Tibial artery (tissue), 4 donors: ENCODE measurements around the gene VAT1.

Source experiments
- DNase-seq, 2 donors: peaks; one replicate each; pipeline ENCODE4 v3.0.0-alpha.2; 2019
- H3K27ac ChIP-seq, 2 donors: fragments of 200-600 bp; sonication (generic) in 1 of 2; 1 replicate in 1 of 2; 2 replicates in 1 of 2; pipeline ENCODE4 v1.5.1; 2018 to 2019; ENCODE audit warnings: mild to moderate bottlenecking in 1 of 2
- H3K27me3 ChIP-seq, 2 donors: fragments of 200-600 bp; sonication (generic) in 1 of 2; one replicate each; pipeline versions ENCODE4 v1.5.1 to v1.6.0; 2016 to 2019
- H3K36me3 ChIP-seq, 3 donors: fragments of 200-600 bp; sonication (generic) in 2 of 3; one replicate each; pipeline ENCODE4 v1.5.1; 2016 to 2019; ENCODE audit warnings: mild to moderate bottlenecking in 2 of 3
- H3K4me1 ChIP-seq, 4 donors: fragments of 200-600 bp; sonication (generic) in 2 of 4; 1 replicate in 3 of 4; 2 replicates in 1 of 4; pipeline ENCODE4 v1.5.1; 2016 to 2019
- H3K4me3 ChIP-seq, 2 donors: fragments of 200-600 bp; sonication (generic) in 1 of 2; 1 replicate in 1 of 2; 2 replicates in 1 of 2; pipeline ENCODE4 v1.5.1; 2018 to 2019; ENCODE audit warnings: mild to moderate bottlenecking in 2 of 2
- H3K9me3 ChIP-seq, 3 donors: fragments of 200-600 bp; sonication (generic) in 1 of 3; one replicate each; pipeline ENCODE4 v1.5.1; 2016 to 2019
- intact Hi-C: fragments of 100-400 bp; cut with DNase I; formaldehyde crosslinking; loops from one replicate; pipeline ENCODE4 v1.15.0; 2023; ENCODE audit warnings: low total_unique reads
- TF ChIP-seq, protein P1 (sequence below), 2 experiments: fragments of 200-600 bp in 1 of 2; fragments of 450-650 bp in 1 of 2; IDR thresholded peaks; one replicate each; pipeline ENCODE4 v1.5.1; 2017 to 2019; ENCODE audit warnings: antibody characterized with exemption in 2 of 2, mild to moderate bottlenecking in 1 of 2, moderate library complexity in 1 of 2

The VAT1 gene

DNA sequence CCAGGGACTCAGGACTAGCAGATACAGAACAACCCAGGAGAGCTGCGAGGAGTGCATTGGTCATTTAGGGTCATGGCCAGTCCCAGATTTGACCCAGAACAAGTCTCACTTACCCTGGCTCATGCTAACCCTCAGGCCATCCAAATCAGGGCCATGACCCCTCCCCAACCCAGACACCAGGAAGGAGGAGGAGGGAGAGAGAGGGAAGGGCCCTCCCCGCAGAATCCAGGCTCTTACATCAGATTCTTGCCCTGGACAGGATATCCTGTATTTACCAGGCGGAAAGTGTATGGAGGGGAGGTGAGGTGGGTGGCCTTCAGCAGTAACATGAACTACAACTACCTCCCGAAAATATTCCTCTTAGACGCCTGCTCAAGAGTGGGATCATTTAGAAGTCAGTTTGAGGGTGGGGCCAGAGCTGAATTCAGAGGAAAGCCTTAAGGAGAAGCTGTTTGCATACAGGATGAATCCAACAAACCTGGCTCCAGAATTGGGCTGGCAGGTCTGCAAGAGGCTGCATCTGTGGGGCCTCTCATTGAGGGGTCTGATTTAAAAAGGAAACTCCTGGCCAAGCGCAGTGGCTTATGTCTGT is 2.1 kb downstream of the VAT1 start:
- no peaks in the 10 kb centered on the region for H3K9me3 ChIP-seq
- intact Hi-C loops, result no loop called here
- peak overlapping the region; percentile 14 to 93 for H3K27ac ChIP-seq
- peaks cover 0 to 36% (median 27%) of the 10 kb centered on the region in 4 donors for H3K4me1 ChIP-seq
- H3K36me3 ChIP-seq, result peaks cover 9 to 35% (median 31%) of the 10 kb centered on the region in 3 donors
- DNase-seq, result no peak
- peak overlapping the region in 1 of 2 donors; percentile 96 for H3K4me3 ChIP-seq
- H3K27me3 ChIP-seq, result no peaks in the 10 kb centered on the region
- TF ChIP-seq, protein P1, sequence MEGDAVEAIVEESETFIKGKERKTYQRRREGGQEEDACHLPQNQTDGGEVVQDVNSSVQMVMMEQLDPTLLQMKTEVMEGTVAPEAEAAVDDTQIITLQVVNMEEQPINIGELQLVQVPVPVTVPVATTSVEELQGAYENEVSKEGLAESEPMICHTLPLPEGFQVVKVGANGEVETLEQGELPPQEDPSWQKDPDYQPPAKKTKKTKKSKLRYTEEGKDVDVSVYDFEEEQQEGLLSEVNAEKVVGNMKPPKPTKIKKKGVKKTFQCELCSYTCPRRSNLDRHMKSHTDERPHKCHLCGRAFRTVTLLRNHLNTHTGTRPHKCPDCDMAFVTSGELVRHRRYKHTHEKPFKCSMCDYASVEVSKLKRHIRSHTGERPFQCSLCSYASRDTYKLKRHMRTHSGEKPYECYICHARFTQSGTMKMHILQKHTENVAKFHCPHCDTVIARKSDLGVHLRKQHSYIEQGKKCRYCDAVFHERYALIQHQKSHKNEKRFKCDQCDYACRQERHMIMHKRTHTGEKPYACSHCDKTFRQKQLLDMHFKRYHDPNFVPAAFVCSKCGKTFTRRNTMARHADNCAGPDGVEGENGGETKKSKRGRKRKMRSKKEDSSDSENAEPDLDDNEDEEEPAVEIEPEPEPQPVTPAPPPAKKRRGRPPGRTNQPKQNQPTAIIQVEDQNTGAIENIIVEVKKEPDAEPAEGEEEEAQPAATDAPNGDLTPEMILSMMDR (IDR thresholded peaks at IDR 0.05), result no peak

DNA sequence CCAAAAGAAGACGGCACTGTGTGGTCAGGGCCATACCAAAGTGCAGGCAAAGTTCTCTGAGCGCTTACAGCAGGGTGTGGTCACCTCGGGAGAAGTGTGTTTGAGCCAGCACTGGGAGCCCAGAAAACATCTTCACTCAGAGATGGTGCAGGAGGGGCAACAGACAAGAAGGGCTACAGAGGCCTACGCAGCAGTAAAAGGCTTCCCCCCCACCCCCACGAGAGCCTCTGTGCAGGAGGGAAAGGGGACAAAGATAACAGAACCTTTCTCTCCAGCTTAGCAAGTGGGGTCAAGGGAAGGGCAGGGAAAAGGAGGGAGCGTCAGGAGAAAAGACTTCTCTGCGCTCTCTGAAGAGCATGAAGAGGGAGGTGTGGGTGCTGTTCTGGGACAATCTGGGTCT is 2.8 kb downstream of the VAT1 start:
- intact Hi-C loops, result loop anchor here (5.0 kb wide), 2 partner anchors 108 to 318 kb away; partner anchors contain the start of gene BRCA1
- TF ChIP-seq, protein P1 (IDR thresholded peaks at IDR 0.05), result no peak
- Histone ChIP-seq H3K36me3 (peaks cover 9 to 42% (median 39%) of the 10 kb centered on the region in 3 donors), H3K27me3 (no peaks in the 10 kb centered on the region), H3K4me3 (no peak overlapping the region), H3K9me3 (no peaks in the 10 kb centered on the region), H3K4me1 (peaks cover 0 to 32% (median 25%) of the 10 kb centered on the region in 4 donors), H3K27ac (peak overlapping the region; percentile 14 to 93)
- no peak for DNase-seq

DNA sequence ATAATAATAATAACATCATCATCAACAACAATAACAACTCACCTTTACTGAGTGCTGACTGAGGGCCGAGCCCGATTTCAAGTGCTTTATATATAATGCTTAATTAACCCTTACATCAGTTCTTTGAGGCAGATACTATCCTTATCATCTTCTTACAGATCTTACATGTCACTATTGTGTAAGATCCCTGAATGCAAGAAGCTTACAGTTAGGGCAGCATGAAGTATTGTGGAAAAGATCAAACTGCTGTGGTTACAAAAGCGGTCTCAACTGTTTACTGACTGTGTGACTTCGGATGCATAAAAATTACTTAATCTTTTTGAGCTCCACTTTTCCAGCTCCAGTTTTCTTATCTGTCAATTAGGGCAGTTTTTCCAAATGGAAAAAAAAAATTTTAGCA is 3.3 kb downstream of the VAT1 start:
- H3K27me3 ChIP-seq, result no peaks in the 10 kb centered on the region
- intact Hi-C loops, result loop anchor here (5.0 kb wide), 2 partner anchors 108 to 318 kb away; partner anchors contain the start of gene BRCA1
- peaks cover 9 to 47% (median 43%) of the 10 kb centered on the region in 3 donors for H3K36me3 ChIP-seq
- H3K9me3 ChIP-seq, result no peaks in the 10 kb centered on the region
- TF ChIP-seq, protein P1 (IDR thresholded peaks at IDR 0.05), result no peak
- H3K4me3 ChIP-seq, result no peak overlapping the region
- DNase-seq, result no peak
- H3K27ac ChIP-seq, result peak overlapping the region in 1 of 2 donors; percentile 23
- peaks cover 0 to 29% (median 23%) of the 10 kb centered on the region in 4 donors for H3K4me1 ChIP-seq

DNA sequence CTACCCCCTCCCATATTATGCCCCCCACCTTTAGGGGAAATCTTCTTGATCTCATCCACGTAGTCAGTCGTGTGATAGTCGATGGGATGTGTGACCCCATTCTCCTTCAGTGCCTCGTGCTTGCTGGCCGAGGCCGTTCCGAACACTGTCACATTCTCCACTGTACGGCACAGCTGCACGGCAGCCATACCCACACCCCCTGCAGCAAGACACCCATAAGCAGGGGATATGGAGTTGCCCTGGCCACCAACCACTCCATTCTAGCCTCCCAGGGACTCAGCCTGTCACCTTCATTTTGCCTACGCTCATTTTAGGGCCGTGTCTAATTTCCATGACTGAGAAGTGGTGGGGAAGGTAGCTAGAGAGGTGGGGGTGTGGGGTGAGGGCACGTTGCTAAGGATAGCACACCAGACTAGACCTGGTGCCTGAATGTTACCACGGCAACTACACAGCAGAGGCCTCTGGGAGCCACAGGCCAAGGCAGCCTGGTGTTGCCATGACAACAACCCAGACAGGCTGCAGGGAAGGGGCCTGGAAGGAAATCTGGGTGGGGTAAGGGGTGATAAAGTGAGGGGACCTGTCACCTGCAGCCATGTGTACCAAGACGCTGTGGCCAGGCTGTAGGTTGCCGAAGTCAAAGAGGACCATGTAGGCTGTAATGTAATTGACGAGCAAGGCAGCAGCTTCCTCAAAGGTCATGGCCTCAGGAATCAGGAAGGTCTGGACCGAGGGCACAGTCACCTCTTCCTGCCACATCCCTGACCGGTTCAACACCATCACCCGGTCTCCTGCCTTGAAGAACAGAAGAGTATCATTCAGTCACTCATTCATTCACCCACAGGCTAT is 4.0 kb downstream of the VAT1 start:
- H3K36me3 ChIP-seq, result peaks cover 9 to 54% (median 43%) of the 10 kb centered on the region in 3 donors
- peak overlapping the region in 1 of 2 donors; percentile 23 for H3K27ac ChIP-seq
- TF ChIP-seq, protein P1 (IDR thresholded peaks at IDR 0.05), result no peak
- H3K27me3 ChIP-seq, result no peaks in the 10 kb centered on the region
- H3K9me3 ChIP-seq, result no peaks in the 10 kb centered on the region
- DNase-seq, result no peak
- H3K4me3 ChIP-seq, result no peak overlapping the region
- intact Hi-C loops, result loop anchor here (5.0 kb wide), 2 partner anchors 109 to 319 kb away; partner anchors contain the start of gene BRCA1
- H3K4me1 ChIP-seq, result peaks cover 0 to 29% (median 22%) of the 10 kb centered on the region in 4 donors

DNA sequence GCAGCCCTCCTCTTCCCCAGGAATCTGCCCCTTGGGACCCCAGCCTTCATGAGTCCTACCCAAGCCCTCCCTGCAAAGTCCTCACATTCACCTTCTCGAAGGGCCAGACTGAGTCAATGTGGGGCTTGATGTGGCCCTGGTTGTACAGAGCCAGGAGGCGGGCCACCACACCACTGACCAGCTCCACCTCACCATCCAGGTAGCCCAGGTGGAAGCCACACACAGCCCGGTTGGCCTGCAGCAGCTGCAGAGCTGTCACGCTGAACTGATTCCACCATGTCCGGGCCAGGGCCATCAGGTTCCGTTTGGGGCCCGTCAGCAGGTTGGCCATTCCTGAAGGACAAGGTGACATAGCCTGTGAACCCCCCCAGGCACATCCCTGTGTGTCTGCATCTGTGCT is 6.0 kb downstream of the VAT1 start:
- H3K36me3 ChIP-seq, result peaks cover 9 to 65% (median 43%) of the 10 kb centered on the region in 3 donors
- H3K4me3 ChIP-seq, result no peak overlapping the region
- no peak overlapping the region for H3K27ac ChIP-seq
- intact Hi-C loops, result loop anchor here (5.0 kb wide), 2 partner anchors 111 to 321 kb away; partner anchors contain the start of gene BRCA1
- no peaks in the 10 kb centered on the region for H3K27me3 ChIP-seq
- TF ChIP-seq, protein P1 (IDR thresholded peaks at IDR 0.05), result no peak
- peaks cover 0 to 25% (median 16%) of the 10 kb centered on the region in 4 donors for H3K4me1 ChIP-seq
- DNase-seq, result no peak
- H3K9me3 ChIP-seq, result no peaks in the 10 kb centered on the region
